ENCODE data around the gene FCHO2. TPM values are rescaled to one million over a fixed set of nuclear protein-coding genes. Genes with fewer than 3 reads are reported as not detected.

FCHO2 gene
- total RNA-seq, 2 donors from 2014 or later, result 16.8 to 18.5 TPM

DNA sequence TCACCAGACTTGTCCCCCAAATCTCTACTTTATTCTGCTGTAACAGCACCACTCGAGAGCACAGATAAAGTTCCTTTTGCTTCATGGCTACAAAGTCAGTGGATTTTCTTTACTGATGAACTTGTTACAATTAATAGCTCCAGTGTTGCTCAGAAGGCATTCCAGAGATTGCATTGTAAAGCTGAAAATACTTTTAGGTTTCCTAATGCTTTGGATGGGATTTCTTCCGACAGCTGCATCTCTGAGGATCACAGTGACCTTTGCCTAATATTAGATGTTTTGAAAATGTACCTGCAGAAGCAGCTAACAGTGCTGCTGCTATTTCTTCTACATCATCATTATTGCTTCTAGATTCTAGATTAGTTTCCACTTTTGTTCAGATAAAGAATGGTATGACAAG, 105.8 kb downstream of the FCHO2 start:
- Mint-ChIP-seq H3K4me3 (no peak overlapping the region), H3K9me3 (no peaks in the 10 kb centered on the region), H3K36me3 (ENCODE audit: low read depth) (peaks cover 6% of the 10 kb centered on the region), H3K27ac (no peak overlapping the region), H3K27me3 (ENCODE audit: insufficient read depth) (no peaks in the 10 kb centered on the region), H3K4me1 (no peaks in the 10 kb centered on the region)
- no peaks in the 10 kb centered on the region for H3K27me3 ChIP-seq (ENCODE audit: control insufficient read depth, insufficient read depth, low read length, poor library complexity, severe bottlenecking)
- no peak overlapping the region for H3K4me3 ChIP-seq (ENCODE audit: low read length)
- no peaks in the 10 kb centered on the region for H3K4me1 ChIP-seq (ENCODE audit: control insufficient read depth, insufficient read depth, low read length)
- no peak overlapping the region for H3K27ac ChIP-seq (ENCODE audit: low read depth, low read length)
- H3K9me3 ChIP-seq (ENCODE audit: control insufficient read depth, low read length), result no peaks in the 10 kb centered on the region
- no peaks in the 10 kb centered on the region for H3K36me3 ChIP-seq (ENCODE audit: control insufficient read depth, insufficient read depth, low read length)
- TF ChIP-seq, protein P1, sequence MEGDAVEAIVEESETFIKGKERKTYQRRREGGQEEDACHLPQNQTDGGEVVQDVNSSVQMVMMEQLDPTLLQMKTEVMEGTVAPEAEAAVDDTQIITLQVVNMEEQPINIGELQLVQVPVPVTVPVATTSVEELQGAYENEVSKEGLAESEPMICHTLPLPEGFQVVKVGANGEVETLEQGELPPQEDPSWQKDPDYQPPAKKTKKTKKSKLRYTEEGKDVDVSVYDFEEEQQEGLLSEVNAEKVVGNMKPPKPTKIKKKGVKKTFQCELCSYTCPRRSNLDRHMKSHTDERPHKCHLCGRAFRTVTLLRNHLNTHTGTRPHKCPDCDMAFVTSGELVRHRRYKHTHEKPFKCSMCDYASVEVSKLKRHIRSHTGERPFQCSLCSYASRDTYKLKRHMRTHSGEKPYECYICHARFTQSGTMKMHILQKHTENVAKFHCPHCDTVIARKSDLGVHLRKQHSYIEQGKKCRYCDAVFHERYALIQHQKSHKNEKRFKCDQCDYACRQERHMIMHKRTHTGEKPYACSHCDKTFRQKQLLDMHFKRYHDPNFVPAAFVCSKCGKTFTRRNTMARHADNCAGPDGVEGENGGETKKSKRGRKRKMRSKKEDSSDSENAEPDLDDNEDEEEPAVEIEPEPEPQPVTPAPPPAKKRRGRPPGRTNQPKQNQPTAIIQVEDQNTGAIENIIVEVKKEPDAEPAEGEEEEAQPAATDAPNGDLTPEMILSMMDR (conservative IDR thresholded peaks at IDR 0.05), result no peak
- DNase-seq, result no peak
- H3K9ac ChIP-seq (ENCODE audit: extremely low read depth, low read length, poor library complexity, severe bottlenecking), result no peak overlapping the region
- WGBS, 2 experiments (ENCODE audit: insufficient coverage in 1 of 2, insufficient read length in 1 of 2), result 95 to 100% methylated on average over 1 to 2 of the region's 2 CpGs

DNA sequence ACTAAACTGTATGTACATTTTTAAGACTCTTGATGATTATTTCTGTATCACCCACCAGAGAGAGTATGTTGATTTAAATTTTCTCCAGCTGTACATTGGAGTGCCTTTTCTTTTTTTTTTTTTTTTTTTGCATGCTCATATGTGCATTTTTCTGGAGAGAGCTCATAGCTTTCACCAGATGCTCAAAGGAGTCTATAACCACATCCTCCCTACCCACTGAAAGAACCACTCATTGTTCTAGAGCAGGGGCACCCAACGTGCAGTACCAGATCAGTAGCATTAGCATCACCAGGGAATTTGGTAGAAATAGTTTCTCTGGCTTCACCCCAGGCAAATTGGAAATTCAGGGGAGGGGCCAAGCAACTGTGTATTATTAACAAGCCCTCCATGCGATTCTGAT, 110.6 kb downstream of the FCHO2 start:
- no peak for DNase-seq
- 57 to 90% methylated on average over 1 to 2 of the region's 2 CpGs for WGBS, 2 experiments (ENCODE audit: insufficient coverage in 1 of 2, insufficient read length in 1 of 2)

DNA sequence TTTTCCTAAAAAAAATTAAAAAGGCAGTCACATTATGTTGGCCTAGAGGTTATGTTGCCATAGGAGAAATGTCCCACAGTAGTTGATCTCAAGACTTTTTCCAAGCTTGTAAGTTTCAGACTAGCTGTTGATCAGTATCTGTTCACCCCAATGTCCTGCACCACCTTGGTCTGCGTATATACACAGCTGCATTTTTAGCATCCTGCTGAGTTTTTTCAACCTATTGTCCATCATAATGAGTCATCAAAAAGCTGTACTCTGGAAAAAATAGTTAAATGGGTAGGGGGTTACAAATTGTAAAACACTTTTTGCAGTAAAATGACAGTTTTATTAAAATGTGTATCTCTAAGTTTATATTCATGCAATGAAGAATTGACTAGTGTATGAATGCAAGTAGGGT, 111.4 kb downstream of the FCHO2 start:
- Histone ChIP-seq H3K4me3 (ENCODE audit: low read length) (no peak overlapping the region), H3K9ac (ENCODE audit: extremely low read depth, low read length, poor library complexity, severe bottlenecking) (no peak overlapping the region), H3K9me3 (ENCODE audit: control insufficient read depth, low read length) (no peaks in the 10 kb centered on the region), H3K27me3 (ENCODE audit: control insufficient read depth, insufficient read depth, low read length, poor library complexity, severe bottlenecking) (no peaks in the 10 kb centered on the region), H3K27ac (ENCODE audit: low read depth, low read length) (no peak overlapping the region), H3K36me3 (ENCODE audit: control insufficient read depth, insufficient read depth, low read length) (peaks cover 22% of the 10 kb centered on the region), H3K4me1 (ENCODE audit: control insufficient read depth, insufficient read depth, low read length) (no peaks in the 10 kb centered on the region)
- Mint-ChIP-seq H3K36me3 (ENCODE audit: low read depth) (peaks cover 23% of the 10 kb centered on the region), H3K27ac (no peak overlapping the region), H3K4me3 (no peak overlapping the region), H3K4me1 (no peaks in the 10 kb centered on the region), H3K9me3 (peaks cover 3% of the 10 kb centered on the region), H3K27me3 (ENCODE audit: insufficient read depth) (no peaks in the 10 kb centered on the region)
- DNase-seq, result no peak
- 65% methylated on average over 1 of the region's 1 CpG; no CpG with 5 or more reads in 1 of the 2 experiments for WGBS, 2 experiments (ENCODE audit: insufficient coverage in 1 of 2, insufficient read length in 1 of 2)
- TF ChIP-seq, protein P1 (conservative IDR thresholded peaks at IDR 0.05), result no peak

More for the DNA sequence above, 110.6 kb downstream of the FCHO2 start:
- Histone ChIP-seq H3K4me1 (ENCODE audit: control insufficient read depth, insufficient read depth, low read length) (no peaks in the 10 kb centered on the region), H3K36me3 (ENCODE audit: control insufficient read depth, insufficient read depth, low read length) (peaks cover 22% of the 10 kb centered on the region), H3K27ac (ENCODE audit: low read depth, low read length) (no peak overlapping the region), H3K9ac (ENCODE audit: extremely low read depth, low read length, poor library complexity, severe bottlenecking) (no peak overlapping the region), H3K9me3 (ENCODE audit: control insufficient read depth, low read length) (no peaks in the 10 kb centered on the region), H3K27me3 (ENCODE audit: control insufficient read depth, insufficient read depth, low read length, poor library complexity, severe bottlenecking) (no peaks in the 10 kb centered on the region), H3K4me3 (ENCODE audit: low read length) (no peak overlapping the region)
- Mint-ChIP-seq H3K4me3 (no peak overlapping the region), H3K9me3 (peaks cover 3% of the 10 kb centered on the region), H3K36me3 (ENCODE audit: low read depth) (peaks cover 23% of the 10 kb centered on the region), H3K4me1 (no peaks in the 10 kb centered on the region), H3K27me3 (ENCODE audit: insufficient read depth) (no peaks in the 10 kb centered on the region), H3K27ac (no peak overlapping the region)
- TF ChIP-seq, protein P1 (conservative IDR thresholded peaks at IDR 0.05), result no peak
